ENCODE data around the gene PTP4A1. TPM values are rescaled to one million over a fixed set of nuclear protein-coding genes. Genes with fewer than 3 reads are reported as not detected.

PTP4A1 gene
- polyA plus RNA-seq, 3 donors from 2014 or later, result 56.5 to 88.9 (median 60.6) TPM

- H3K4me3 Mint-ChIP-seq, result no peak overlapping the region
- H3K27ac Mint-ChIP-seq, result no peak overlapping the region
- H3K4me1 Mint-ChIP-seq, result peaks cover 11 to 13% of the 10 kb centered on the region in 2 donors
- no peaks in the 10 kb centered on the region for H3K36me3 Mint-ChIP-seq
- no peaks in the 10 kb centered on the region for H3K27me3 Mint-ChIP-seq (ENCODE audit: low read depth in 3 of 3)
- no peak for DNase-seq
- no peaks in the 10 kb centered on the region for H3K9me3 Mint-ChIP-seq
These were observed 27.9 kb downstream of the PTP4A1 start for GRCh38 chr6:63600136-63600535.

DNA sequence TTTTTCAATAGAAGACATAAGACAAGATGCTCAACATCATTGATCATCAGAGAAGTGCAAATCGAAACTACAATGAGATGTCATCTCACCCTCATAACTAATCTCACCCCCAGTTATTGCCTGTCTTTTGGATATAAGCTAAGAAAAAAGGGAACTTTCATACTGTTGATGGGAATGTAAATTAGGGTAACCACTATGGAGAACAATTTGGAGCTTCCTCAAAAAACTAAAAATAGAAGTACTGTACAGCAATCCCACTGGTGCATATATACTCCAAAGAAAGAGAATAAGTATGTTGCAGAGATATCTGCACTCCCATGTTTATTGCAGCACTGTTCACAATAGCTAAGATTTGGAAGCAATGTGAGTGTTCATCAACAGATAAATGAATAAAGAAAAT is 37.0 kb downstream of the PTP4A1 start:
- Mint-ChIP-seq H3K9me3 (no peaks in the 10 kb centered on the region), H3K27ac (no peak overlapping the region), H3K4me1 (no peaks in the 10 kb centered on the region)

GRCh38 chr6:63610944-63611343 is 38.7 kb downstream of the PTP4A1 start:
- Mint-ChIP-seq H3K4me3 (no peak overlapping the region), H3K9me3 (no peaks in the 10 kb centered on the region), H3K27ac (no peak overlapping the region), H3K27me3 (ENCODE audit: low read depth in 3 of 3) (peaks cover 4 to 10% (median 7%) of the 10 kb centered on the region in 3 donors), H3K4me1 (no peaks in the 10 kb centered on the region), H3K36me3 (no peaks in the 10 kb centered on the region)
- DNase-seq, result no peak

More for the DNA sequence above, 37.0 kb downstream of the PTP4A1 start:
- no peaks in the 10 kb centered on the region for H3K36me3 Mint-ChIP-seq
- no peak overlapping the region for H3K4me3 Mint-ChIP-seq
- peaks cover 1 to 8% (median 7%) of the 10 kb centered on the region in 3 donors for H3K27me3 Mint-ChIP-seq (ENCODE audit: low read depth in 3 of 3)
- no peak for DNase-seq

GRCh38 chr6:63611560-63611959 is 39.3 kb downstream of the PTP4A1 start:
- DNase-seq, result no peak
- no peaks in the 10 kb centered on the region for H3K9me3 Mint-ChIP-seq
- H3K27ac Mint-ChIP-seq, result no peak overlapping the region
- H3K36me3 Mint-ChIP-seq, result no peaks in the 10 kb centered on the region
- H3K27me3 Mint-ChIP-seq (ENCODE audit: low read depth in 3 of 3), result peaks cover 4 to 10% (median 7%) of the 10 kb centered on the region in 3 donors
- no peak overlapping the region for H3K4me3 Mint-ChIP-seq
- no peaks in the 10 kb centered on the region for H3K4me1 Mint-ChIP-seq

GRCh38 chr6:63615590-63615989 is 43.3 kb downstream of the PTP4A1 start:
- Mint-ChIP-seq H3K4me1 (no peaks in the 10 kb centered on the region), H3K36me3 (no peaks in the 10 kb centered on the region), H3K9me3 (no peaks in the 10 kb centered on the region), H3K27me3 (ENCODE audit: low read depth in 3 of 3) (peaks cover 7 to 25% (median 9%) of the 10 kb centered on the region in 3 donors), H3K27ac (no peak overlapping the region), H3K4me3 (no peak overlapping the region)
- DNase-seq, result no peak

Other genes with a start within 250 kb of the PTP4A1 start
- 10 to 100 TPM in 1 of 3 donors, 1 to 10 TPM in 2; 4.9 to 31.9 (median 9.5) TPM for gene PHF3, start 63.3 kb downstream of the PTP4A1 start, polyA plus RNA-seq

Data from immature natural killer cell (primary cell).